Gastrocnemius medialis (tissue), 4 donors: ENCODE measurements around the gene HELB. TPM values are rescaled to one million over a fixed set of nuclear protein-coding genes. Genes with fewer than 3 reads are reported as not detected.

Experiments
- ATAC-seq, 2 donors: fragments of 150-250 bp; one replicate each; pipeline ENCODE4 v1.9.1; 2016
- DNase-seq, 2 donors: peaks; one replicate each; pipeline ENCODE4 v3.0.0-alpha.2; 2019
- H3K27ac ChIP-seq, 4 donors: fragments of 200-600 bp; sonication (generic); 1 replicate in 1 of 4; 2 replicates in 3 of 4; pipeline ENCODE4 v1.5.1; 2016 to 2018; ENCODE audit warnings: mild to moderate bottlenecking in 2 of 4, moderate library complexity in 1 of 4
- H3K27me3 ChIP-seq, 3 donors: fragments of 200-600 bp; sonication (generic) in 2 of 3; 1 replicate in 1 of 3; 2 replicates in 2 of 3; pipeline versions ENCODE4 v1.5.1 to v1.6.0; 2016 to 2019; ENCODE audit warnings: mild to moderate bottlenecking in 1 of 3, moderate library complexity in 1 of 3
- H3K36me3 ChIP-seq, 2 donors: fragments of 200-600 bp; sonication (generic) in 1 of 2; one replicate each; pipeline ENCODE4 v1.5.1; 2017 to 2018
- H3K4me1 ChIP-seq, 2 donors: fragments of 200-600 bp; sonication (generic) in 1 of 2; one replicate each; pipeline ENCODE4 v1.5.1; 2016 to 2017; ENCODE audit warnings: mild to moderate bottlenecking in 2 of 2
- H3K4me3 ChIP-seq, 4 donors: fragments of 200-600 bp; sonication (generic) in 3 of 4; 1 replicate in 1 of 4; 2 replicates in 3 of 4; pipeline ENCODE4 v1.5.1; 2016 to 2019; ENCODE audit warnings: mild to moderate bottlenecking in 2 of 4
- H3K9me3 ChIP-seq, 3 donors: fragments of 200-600 bp; sonication (generic) in 2 of 3; 1 replicate in 1 of 3; 2 replicates in 2 of 3; pipeline ENCODE4 v1.5.1; 2016 to 2019
- CTCF ChIP-seq, 5 experiments: fragments of 450-650 bp in 3 of 5; fragments of 200-600 bp in 2 of 5; sonication (generic) in 2 of 5; IDR thresholded peaks in 4 of 5; conservative IDR thresholded peaks in 1 of 5; 1 replicate in 4 of 5; 2 replicates in 1 of 5; pipeline ENCODE4 v1.5.1; 2016 to 2019; ENCODE audit warnings: antibody characterized with exemption in 5 of 5, mild to moderate bottlenecking in 3 of 5, moderate library complexity in 3 of 5
- POLR2A ChIP-seq, 2 donors: fragments of 450-650 bp; IDR thresholded peaks; one replicate each; pipeline ENCODE4 v1.6.1; 2017; ENCODE audit warnings: antibody characterized with exemption in 2 of 2, mild to moderate bottlenecking in 2 of 2, moderate library complexity in 2 of 2
- in situ Hi-C, 4 donors: fragments of 200-750 bp; cut with MboI; loops; one replicate each; pipeline versions ENCODE4 v1.15.0 to v1.8.0; 2017; ENCODE audit warnings: low sequenced_read_pairs in 4 of 4
- intact Hi-C: fragments of 100-400 bp; cut with DNase I; formaldehyde crosslinking; loops from one replicate; pipeline ENCODE4 v1.15.1; 2023; ENCODE audit warnings: low total_unique reads
- total RNA-seq, 4 donors: library from RNA; depleted of rRNA; stranded (reverse); fragments of >200 nt; gene quantifications; one replicate each; pipeline versions ENCODE4 v1.1.0 to v1.2.3, GENCODE V29; 2016

The HELB gene
- total RNA-seq, 4 donors from 2014 or later = 0.49 to 1.2 (median 0.82) TPM

GRCh38 chr12:66289485-66289884 lies 12.8 kb upstream of the HELB start:
- intact Hi-C loops (no loop called here), in situ Hi-C loops (no loop called here)
- ATAC-seq = no peak
- DNase-seq = no peak
- no peak overlapping the region for H3K27ac ChIP-seq
- H3K36me3 ChIP-seq = no peaks in the 10 kb centered on the region
- no peak for TF ChIP-seq CTCF (IDR thresholded peaks at IDR 0.05 in 4 of 5, conservative IDR thresholded peaks at IDR 0.05 in 1 of 5)
- no peak for TF ChIP-seq POLR2A (IDR thresholded peaks at IDR 0.05)
- H3K9me3 ChIP-seq = no peaks in the 10 kb centered on the region
- no peaks in the 10 kb centered on the region for H3K4me1 ChIP-seq
- no peak overlapping the region for H3K4me3 ChIP-seq
- H3K27me3 ChIP-seq = peaks cover 0 to 2% (median 0%) of the 10 kb centered on the region in 3 donors

- Histone ChIP-seq H3K4me1 (no peaks in the 10 kb centered on the region), H3K27me3 (peaks cover 0 to 2% (median 0%) of the 10 kb centered on the region in 3 donors), H3K36me3 (no peaks in the 10 kb centered on the region), H3K4me3 (no peak overlapping the region), H3K27ac (no peak overlapping the region), H3K9me3 (no peaks in the 10 kb centered on the region)
- ATAC-seq = no peak
- intact Hi-C loops (no loop called here), in situ Hi-C loops (no loop called here)
- DNase-seq = no peak
- no peak for TF ChIP-seq CTCF (IDR thresholded peaks at IDR 0.05 in 4 of 5, conservative IDR thresholded peaks at IDR 0.05 in 1 of 5)
Observed at GRCh38 chr12:66290716-66291200, 11.5 kb upstream of the HELB start.

GRCh38 chr12:66296176-66296683 lies 6.1 kb upstream of the HELB start:
- Histone ChIP-seq H3K4me1 (peaks cover 2% of the 10 kb centered on the region in 2 donors), H3K27ac (no peak overlapping the region), H3K9me3 (no peaks in the 10 kb centered on the region), H3K36me3 (no peaks in the 10 kb centered on the region), H3K4me3 (no peak overlapping the region), H3K27me3 (peaks cover 0 to 2% (median 0%) of the 10 kb centered on the region in 3 donors)
- in situ Hi-C loops (no loop called here), intact Hi-C loops (no loop called here)
- ATAC-seq = no peak
- no peak for DNase-seq
- TF ChIP-seq POLR2A (IDR thresholded peaks at IDR 0.05) (no peak), CTCF (IDR thresholded peaks at IDR 0.05 in 4 of 5, conservative IDR thresholded peaks at IDR 0.05 in 1 of 5) (no peak)

- H3K27me3 ChIP-seq = peaks cover 0 to 2% (median 0%) of the 10 kb centered on the region in 3 donors
- ATAC-seq = no peak
- no peaks in the 10 kb centered on the region for H3K36me3 ChIP-seq
- no peaks in the 10 kb centered on the region for H3K9me3 ChIP-seq
- H3K4me3 ChIP-seq = no peak overlapping the region
- no peak for TF ChIP-seq POLR2A (IDR thresholded peaks at IDR 0.05)
- no peak for TF ChIP-seq CTCF (IDR thresholded peaks at IDR 0.05 in 4 of 5, conservative IDR thresholded peaks at IDR 0.05 in 1 of 5)
- no peak for DNase-seq
- in situ Hi-C loops (no loop called here), intact Hi-C loops (no loop called here)
- peaks cover 8 to 9% of the 10 kb centered on the region in 2 donors for H3K4me1 ChIP-seq
- H3K27ac ChIP-seq = no peak overlapping the region
Observed at GRCh38 chr12:66297080-66297479, 5.2 kb upstream of the HELB start.

- no peak for DNase-seq
- Histone ChIP-seq H3K27ac (no peak overlapping the region), H3K9me3 (no peaks in the 10 kb centered on the region), H3K4me1 (peaks cover 8 to 9% of the 10 kb centered on the region in 2 donors), H3K4me3 (no peak overlapping the region), H3K27me3 (no peaks in the 10 kb centered on the region), H3K36me3 (no peaks in the 10 kb centered on the region)
- no peak for ATAC-seq
- in situ Hi-C loops (no loop called here), intact Hi-C loops (no loop called here)
- TF ChIP-seq POLR2A (IDR thresholded peaks at IDR 0.05) = no peak
- TF ChIP-seq CTCF (IDR thresholded peaks at IDR 0.05 in 4 of 5, conservative IDR thresholded peaks at IDR 0.05 in 1 of 5) = no peak
Observed at GRCh38 chr12:66297923-66298322, 4.4 kb upstream of the HELB start.
